Lower leg skin (tissue), 4 donors: Measurements from ENCODE around the gene LRRC37A3. TPM values are rescaled to one million over a fixed set of nuclear protein-coding genes. Genes with fewer than 3 reads are reported as not detected.

Experiments
- DNase-seq, 2 donors: peaks; one replicate each; pipeline ENCODE4 v3.0.0-alpha.2; 2019; ENCODE audit warnings: low spot score in 2 of 2
- H3K4me3 ChIP-seq: fragments of 200-600 bp; sonication (generic); 2 replicates; pipeline ENCODE4 v1.5.1; 2017; ENCODE audit warnings: mild to moderate bottlenecking, low read depth; ENCODE audit not compliant: poor library complexity, severe bottlenecking
- CTCF ChIP-seq, 3 donors: fragments of 450-650 bp; IDR thresholded peaks; one replicate each; pipeline ENCODE4 v1.5.1; 2016; ENCODE audit warnings: antibody characterized with exemption in 3 of 3, mild to moderate bottlenecking in 3 of 3, moderate library complexity in 2 of 3
- POLR2A ChIP-seq, 2 donors: fragments of 450-650 bp; IDR thresholded peaks; one replicate each; pipeline ENCODE4 v1.6.1; 2016 to 2017; ENCODE audit warnings: antibody characterized with exemption in 2 of 2, mild to moderate bottlenecking in 1 of 2, moderate library complexity in 1 of 2
- WGBS, 2 donors: methylation state at CpG; one replicate each; pipeline ENCODE4 v1.1.5; 2018; 5-methylcytosine and 5-hydroxymethylcytosine counted together
- intact Hi-C: fragments of 100-400 bp; cut with DNase I; formaldehyde crosslinking; loops from one replicate; pipeline ENCODE4 v1.15.0; 2023; ENCODE audit warnings: low total_unique reads
- total RNA-seq, 4 donors: library from RNA; depleted of rRNA; stranded (reverse); fragments of >200 nt; gene quantifications; one replicate each; pipeline ENCODE4 v1.1.0, GENCODE V29; 2016

LRRC37A3 gene
- total RNA-seq, 4 donors from 2014 or later: 2.7 to 8.2 (median 5.6) TPM

DNA sequence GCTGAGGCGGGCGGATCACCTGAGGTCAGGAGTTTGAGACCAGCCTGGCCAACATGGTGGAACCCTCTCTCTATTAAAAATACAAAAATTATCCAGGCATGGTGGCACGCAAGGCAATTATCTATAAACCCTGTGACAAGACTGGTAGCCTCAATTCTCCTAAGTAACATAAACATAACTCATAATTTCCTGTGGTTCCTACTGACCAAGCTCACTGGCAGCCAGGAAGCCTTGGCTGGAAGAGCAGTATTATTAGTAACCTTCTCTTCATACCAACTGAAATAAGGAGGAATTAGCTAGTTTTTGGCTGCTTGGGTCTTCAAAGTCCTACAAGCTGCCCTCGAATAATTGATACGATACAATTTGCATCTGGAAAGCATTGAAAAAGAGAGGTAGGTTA lies 31.6 kb upstream of the LRRC37A3 start:
- peak in 1 of 2 donors; percentile 18 for DNase-seq
- H3K4me3 ChIP-seq: no peak overlapping the region
- intact Hi-C loops: no loop called here
- WGBS, 2 donors: 91 to 94% methylated on average over 5 of the region's 5 CpGs
- TF ChIP-seq CTCF (IDR thresholded peaks at IDR 0.05) (no peak), POLR2A (IDR thresholded peaks at IDR 0.05) (no peak)

DNA sequence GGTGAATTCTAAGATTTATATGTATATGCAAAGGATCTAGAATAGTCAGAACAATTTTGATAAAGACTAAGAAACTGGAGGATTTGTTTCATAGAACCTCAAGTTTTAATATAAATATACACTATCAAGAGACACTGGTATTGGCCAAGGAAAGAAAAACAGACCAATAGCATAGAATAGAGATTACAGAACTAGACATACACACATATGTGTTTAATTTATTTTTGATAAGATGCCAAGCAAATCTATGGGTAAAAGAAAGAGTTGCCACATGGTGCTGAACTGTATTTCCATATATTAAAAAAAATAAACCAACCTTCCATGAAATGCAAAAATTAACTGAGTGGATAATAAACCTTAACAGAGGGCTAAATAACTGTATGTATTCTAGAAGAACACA lies 27.9 kb upstream of the LRRC37A3 start:
- no peak for TF ChIP-seq POLR2A (IDR thresholded peaks at IDR 0.05)
- no peak for TF ChIP-seq CTCF (IDR thresholded peaks at IDR 0.05)
- no peak for DNase-seq
- H3K4me3 ChIP-seq: no peak overlapping the region
- intact Hi-C loops: no loop called here

DNA sequence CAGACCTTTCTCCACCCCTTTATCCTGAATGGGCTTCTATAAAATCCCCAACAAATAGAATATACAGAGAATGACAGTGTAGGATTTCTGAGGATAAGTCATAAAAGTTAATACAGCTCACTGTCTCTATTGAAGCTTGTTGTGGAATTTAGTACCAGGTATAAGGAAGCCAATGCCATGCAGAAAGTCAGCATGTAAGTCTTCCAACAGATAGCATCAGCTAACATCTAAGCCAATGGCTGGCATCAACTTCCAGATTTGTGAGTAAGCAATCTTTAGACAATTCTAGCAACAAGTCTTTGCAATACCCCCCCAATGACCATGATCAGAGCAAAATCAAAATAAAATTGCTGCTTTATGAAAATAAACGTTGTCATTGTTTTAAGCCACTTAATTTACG lies 22.5 kb upstream of the LRRC37A3 start:
- intact Hi-C loops: no loop called here
- TF ChIP-seq CTCF (IDR thresholded peaks at IDR 0.05) (no peak), POLR2A (IDR thresholded peaks at IDR 0.05) (no peak)
- no peak for DNase-seq
- WGBS, 2 donors: 59 to 76% methylated on average over 2 of the region's 2 CpGs
- H3K4me3 ChIP-seq: no peak overlapping the region

DNA sequence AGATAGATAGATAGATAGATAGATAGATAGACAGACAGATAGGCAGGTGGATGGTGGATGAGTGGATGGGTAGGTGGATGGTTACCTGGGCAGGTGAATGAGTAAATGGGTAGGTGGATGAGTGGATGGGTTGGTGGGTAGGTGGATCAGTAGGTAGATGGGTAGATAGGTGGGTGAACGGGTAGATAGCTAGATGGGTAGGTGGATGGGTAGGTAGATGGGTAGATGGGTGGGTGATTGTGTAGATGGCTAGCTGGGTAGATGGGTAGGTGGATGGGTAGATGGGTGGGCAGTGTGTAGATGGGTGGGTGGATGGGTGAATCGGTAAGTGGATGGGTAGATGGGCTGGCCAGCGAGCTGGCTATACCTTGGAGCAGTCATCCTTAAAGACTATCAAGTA lies 21.8 kb upstream of the LRRC37A3 start:
- H3K4me3 ChIP-seq: no peak overlapping the region
- TF ChIP-seq CTCF (IDR thresholded peaks at IDR 0.05) (no peak), POLR2A (IDR thresholded peaks at IDR 0.05) (no peak)
- intact Hi-C loops: no loop called here
- no peak for DNase-seq
- WGBS, 2 donors: 97% methylated on average over 3 of the region's 3 CpGs

DNA sequence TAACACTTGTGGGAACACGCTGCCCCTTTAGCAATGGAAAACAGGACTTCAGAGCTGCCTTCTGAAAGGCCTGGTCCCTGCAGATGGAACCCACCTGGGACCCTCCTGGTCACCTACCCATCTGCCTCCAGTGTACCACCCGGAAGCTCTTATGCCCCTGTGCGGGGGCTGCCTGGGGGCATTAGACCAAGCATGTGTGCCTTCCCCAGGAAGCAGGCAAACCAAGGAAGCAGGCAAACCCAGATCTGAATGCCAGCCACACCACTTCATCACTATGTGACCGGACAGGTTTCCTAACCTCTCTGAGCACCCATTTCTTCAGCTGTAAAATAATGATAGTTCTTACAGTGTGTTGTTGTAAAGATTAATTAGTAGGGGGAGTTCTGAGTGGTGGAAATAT lies 20.8 kb upstream of the LRRC37A3 start:
- TF ChIP-seq POLR2A (IDR thresholded peaks at IDR 0.05): no peak
- TF ChIP-seq CTCF (IDR thresholded peaks at IDR 0.05): no peak
- WGBS, 2 donors: 74 to 88% methylated on average over 4 of the region's 4 CpGs
- H3K4me3 ChIP-seq: no peak overlapping the region
- intact Hi-C loops: no loop called here
- DNase-seq: peak in 1 of 2 donors; percentile 66

DNA sequence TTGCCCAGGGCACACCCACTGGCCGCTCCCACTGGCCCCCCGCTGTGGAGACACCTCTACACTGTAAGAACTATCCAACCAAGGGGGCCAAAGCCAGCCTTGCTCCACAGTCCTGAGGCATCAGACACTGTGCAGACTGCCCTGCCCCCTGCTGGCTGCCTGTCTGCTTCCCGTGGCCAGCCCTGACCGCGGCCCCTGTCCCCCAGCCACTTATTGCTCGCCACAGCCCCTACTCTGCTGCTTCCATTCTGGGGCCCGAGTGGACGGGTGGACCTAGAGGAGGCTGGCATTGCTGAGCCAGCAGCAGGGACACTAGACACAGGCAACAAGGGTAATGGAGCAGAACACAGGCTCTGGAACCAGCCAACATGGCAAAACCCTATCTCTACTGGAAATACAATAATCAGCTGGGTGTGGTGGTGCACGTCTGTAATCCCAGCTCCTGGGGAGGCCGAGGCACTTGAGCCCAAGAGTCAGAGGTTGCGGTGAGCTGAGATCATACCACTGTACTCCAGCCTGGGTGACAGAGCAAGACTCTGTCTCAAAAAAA lies 19.7 kb upstream of the LRRC37A3 start:
- peak in 1 of 2 donors; percentile 87 for DNase-seq
- 67 to 73% methylated on average over 11 of the region's 11 CpGs for WGBS, 2 donors

More for the DNA sequence above, 19.7 kb upstream of the LRRC37A3 start:
- no peak for TF ChIP-seq CTCF (IDR thresholded peaks at IDR 0.05)
- intact Hi-C loops: no loop called here
- no peak overlapping the region for H3K4me3 ChIP-seq
